ENCODE results near the gene SVBP.

The SVBP gene

GRCh38 chr1:42841010-42841409 is 23.8 kb upstream of the SVBP start:
- no peaks in the 10 kb centered on the region for H3F3A ChIP-seq (ENCODE audit: insufficient read depth)
- no peak overlapping the region for H3K4me3 ChIP-seq (ENCODE audit: insufficient read depth, low read length, poor library complexity, severe bottlenecking)
- H2AFZ ChIP-seq (ENCODE audit: low read depth, low read length, severe bottlenecking), result no peak overlapping the region
- H3K9me3 ChIP-seq (ENCODE audit: insufficient read depth, low read length), result no peaks in the 10 kb centered on the region
- no peaks in the 10 kb centered on the region for H3K36me3 ChIP-seq (ENCODE audit: low read length)
- TF ChIP-seq CTCF (IDR thresholded peaks at IDR 0.05; ENCODE audit: insufficient read depth, low read length, poor library complexity, severe bottlenecking) (no peak), EZH2phosphoT487 (conservative IDR thresholded peaks at IDR 0.05; ENCODE audit: low read length) (no peak)
- H3K79me2 ChIP-seq (ENCODE audit: insufficient read depth, low read length), result no peaks in the 10 kb centered on the region; the same call in 1 of the 2 replicates
- no peaks in the 10 kb centered on the region for H3K9me2 ChIP-seq (replicated peaks; ENCODE audit: insufficient read depth, low read length)
- no peak overlapping the region for H3K9ac ChIP-seq (ENCODE audit: low read length)
- H3K27me3 ChIP-seq (ENCODE audit: low read length), result no peaks in the 10 kb centered on the region
- H3K27ac ChIP-seq (ENCODE audit: low read depth, low read length), result no peak overlapping the region
- H4K20me1 ChIP-seq (ENCODE audit: low read depth, low read length), result no peaks in the 10 kb centered on the region
- no peak overlapping the region for H3K4me2 ChIP-seq (ENCODE audit: low read depth, low read length, poor library complexity, severe bottlenecking)

- Histone ChIP-seq H3K4me3 (ENCODE audit: insufficient read depth, low read length, poor library complexity, severe bottlenecking) (no peak overlapping the region), H3K79me2 (ENCODE audit: insufficient read depth, low read length) (no peaks in the 10 kb centered on the region), H3K4me2 (ENCODE audit: low read depth, low read length, poor library complexity, severe bottlenecking) (no peak overlapping the region), H3K9ac (ENCODE audit: low read length) (no peak overlapping the region), H3F3A (ENCODE audit: insufficient read depth) (no peaks in the 10 kb centered on the region), H3K27me3 (ENCODE audit: low read length) (no peaks in the 10 kb centered on the region), H2AFZ (ENCODE audit: low read depth, low read length, severe bottlenecking) (no peak overlapping the region), H3K9me3 (ENCODE audit: insufficient read depth, low read length) (no peaks in the 10 kb centered on the region), H3K27ac (ENCODE audit: low read depth, low read length) (no peak overlapping the region), H3K9me2 (replicated peaks; ENCODE audit: insufficient read depth, low read length) (no peaks in the 10 kb centered on the region), H4K20me1 (ENCODE audit: low read depth, low read length) (no peaks in the 10 kb centered on the region), H3K36me3 (ENCODE audit: low read length) (no peaks in the 10 kb centered on the region)
- TF ChIP-seq CTCF (IDR thresholded peaks at IDR 0.05; ENCODE audit: insufficient read depth, low read length, poor library complexity, severe bottlenecking), result no peak
- TF ChIP-seq EZH2phosphoT487 (conservative IDR thresholded peaks at IDR 0.05; ENCODE audit: low read length), result no peak
Measured at GRCh38 chr1:42838482-42839190, 21.4 kb upstream of the SVBP start.

GRCh38 chr1:42837709-42838108 is 20.5 kb upstream of the SVBP start:
- TF ChIP-seq EZH2phosphoT487 (conservative IDR thresholded peaks at IDR 0.05; ENCODE audit: low read length) (no peak), CTCF (IDR thresholded peaks at IDR 0.05; ENCODE audit: insufficient read depth, low read length, poor library complexity, severe bottlenecking) (no peak)
- no peaks in the 10 kb centered on the region for H3K27me3 ChIP-seq (ENCODE audit: low read length)
- H3K9me3 ChIP-seq (ENCODE audit: insufficient read depth, low read length), result no peaks in the 10 kb centered on the region
- no peaks in the 10 kb centered on the region for H3F3A ChIP-seq (ENCODE audit: insufficient read depth)
- H3K36me3 ChIP-seq (ENCODE audit: low read length), result no peaks in the 10 kb centered on the region
- no peak overlapping the region for H3K27ac ChIP-seq (ENCODE audit: low read depth, low read length)
- no peaks in the 10 kb centered on the region for H4K20me1 ChIP-seq (ENCODE audit: low read depth, low read length)
- no peak overlapping the region for H2AFZ ChIP-seq (ENCODE audit: low read depth, low read length, severe bottlenecking)
- H3K79me2 ChIP-seq (ENCODE audit: insufficient read depth, low read length), result no peaks in the 10 kb centered on the region
- H3K4me2 ChIP-seq (ENCODE audit: low read depth, low read length, poor library complexity, severe bottlenecking), result no peak overlapping the region
- no peak overlapping the region for H3K9ac ChIP-seq (ENCODE audit: low read length)
- no peaks in the 10 kb centered on the region for H3K9me2 ChIP-seq (replicated peaks; ENCODE audit: insufficient read depth, low read length)
- H3K4me3 ChIP-seq (ENCODE audit: insufficient read depth, low read length, poor library complexity, severe bottlenecking), result no peak overlapping the region

All from SU-DHL-6 (cell line).